K562 (cell line): ENCODE measurements around the gene ERN1. TPM values are rescaled to one million over a fixed set of nuclear protein-coding genes. Genes with fewer than 3 reads are reported as not detected.

ENCODE experiments used
- ATF2 ChIP-seq: sonication (generic); formaldehyde crosslinking; IDR thresholded peaks from 2 replicates; pipeline ENCODE4 v1.8.1; 2022; ENCODE audit warnings: missing genetic modification reagents
- CEBPG ChIP-seq, 3 experiments: fragments of 200-800 bp in 1 of 3; sonication (Bioruptor generic) in 1 of 3; sonication (generic) in 1 of 3; formaldehyde crosslinking in 1 of 3; IDR thresholded peaks in 2 of 3; conservative IDR thresholded peaks in 1 of 3; 2 replicates each; pipeline versions ENCODE4 v1.6.1 to v1.8.0; 2016 to 2022; ENCODE audit warnings: missing compliant biosample characterization in 2 of 3, missing genetic modification characterization in 2 of 3, mild to moderate bottlenecking in 1 of 3, missing genetic modification reagents in 1 of 3
- E2F4 ChIP-seq: sonication (generic); formaldehyde crosslinking; IDR thresholded peaks from 2 replicates; pipeline ENCODE4 v1.8.0; 2022; ENCODE audit warnings: mild to moderate bottlenecking, low read depth, missing genetic modification reagents
- ETS1 ChIP-seq: conservative IDR thresholded peaks from 2 replicates; pipeline ENCODE4 v1.6.1; 2011; ENCODE audit warnings: low read depth, mild to moderate bottlenecking, low read length; ENCODE audit not compliant: control insufficient read depth
- GTF2A2 ChIP-seq: IDR thresholded peaks from 2 replicates; pipeline ENCODE4 v1.6.1; 2016; ENCODE audit warnings: mild to moderate bottlenecking, missing genetic modification characterization, missing compliant biosample characterization
- GTF2E2 ChIP-seq: fragments of 200-800 bp; sonication (Bioruptor generic); IDR thresholded peaks from 2 replicates; pipeline ENCODE4 v1.6.1; 2016; ENCODE audit warnings: missing genetic modification characterization, missing compliant biosample characterization
- JUN ChIP-seq, 2 experiments: sonication (generic) in 1 of 2; formaldehyde crosslinking in 1 of 2; IDR thresholded peaks; 2 replicates each; pipeline versions ENCODE4 v1.6.1 to v1.8.0; 2012 to 2022; ENCODE audit warnings: borderline replicate concordance in 2 of 2, mild to moderate bottlenecking in 2 of 2, improper control_type of control experiment in 1 of 2, low read depth in 1 of 2, low read length in 1 of 2, missing genetic modification reagents in 1 of 2
- KAT7 ChIP-seq: sonication (generic); formaldehyde crosslinking; IDR thresholded peaks from 2 replicates; pipeline ENCODE4 v1.8.0; 2022; ENCODE audit warnings: missing genetic modification reagents, mild to moderate bottlenecking, borderline replicate concordance
- KLF16 ChIP-seq: IDR thresholded peaks from 2 replicates; pipeline ENCODE4 v1.6.1; 2016; ENCODE audit warnings: antibody characterized with exemption
- NKRF ChIP-seq: fragments of 450-650 bp; IDR thresholded peaks from 2 replicates; pipeline ENCODE4 v1.6.1; 2016; ENCODE audit warnings: borderline replicate concordance
- NR4A1 ChIP-seq, 2 experiments: fragments of 250-450 bp in 1 of 2; fragments of 450-650 bp in 1 of 2; sonication (Bioruptor Pico) in 1 of 2; IDR thresholded peaks; 2 replicates each; pipeline versions ENCODE4 v1.4.0 to v1.6.1; 2016 to 2020; ENCODE audit warnings: mild to moderate bottlenecking in 2 of 2, missing compliant biosample characterization in 1 of 2, missing genetic modification characterization in 1 of 2, moderate library complexity in 1 of 2
- RHOXF2B ChIP-seq: fragments of 250-450 bp; sonication (Bioruptor Pico); conservative IDR thresholded peaks from 2 replicates; pipeline ENCODE4 v1.5.1; 2021
- SIN3A ChIP-seq, 2 experiments: fragments of 150-350 bp in 1 of 2; IDR thresholded peaks; 2 replicates each; pipeline ENCODE4 v1.6.1; 2011 to 2016; ENCODE audit warnings: borderline replicate concordance in 2 of 2, low read depth in 2 of 2, low read length in 2 of 2, mild to moderate bottlenecking in 2 of 2, moderate library complexity in 2 of 2; ENCODE audit not compliant: control insufficient read depth in 1 of 2
- THAP12 ChIP-seq: fragments of 250-450 bp; sonication (Bioruptor Pico); IDR thresholded peaks from 2 replicates; pipeline ENCODE4 v1.9.0; 2021; ENCODE audit warnings: mild to moderate bottlenecking, inconsistent platforms
- ZNF24 ChIP-seq: fragments of 450-650 bp; IDR thresholded peaks from 2 replicates; pipeline ENCODE4 v1.6.1; 2016
- ZNF707 ChIP-seq: fragments of 250-450 bp; sonication (Bioruptor Pico); conservative IDR thresholded peaks from 2 replicates; pipeline ENCODE4 v1.8.0; 2022; ENCODE audit warnings: inconsistent platforms, mild to moderate bottlenecking, moderate library complexity
- polyA plus RNA-seq, 8 experiments: library from polyadenylated mRNA; depleted of rRNA in 4 of 8; stranded (reverse) in 5 of 8; unstranded in 3 of 8; fragments of >200 nt; fragmentation: Nextera tagmentation in 2 of 8; fragmentation: Illumina TruSeq in 1 of 8; extraction: Ambion mirVana in 2 of 8; extraction: Trizol in 1 of 8; gene quantifications; 2 replicates each; pipeline versions ENCODE4 v1.2.1 to v1.2.3, GENCODE V29; 2011 to 2014; ENCODE audit warnings: inconsistent platforms in 1 of 8, missing spikeins in 1 of 8
- total RNA-seq, 7 experiments: library from RNA; depleted of rRNA in 6 of 7; stranded (reverse); fragments of >200 nt in 6 of 7; fragmentation: Illumina TruSeq in 2 of 7; extraction: Trizol in 2 of 7; gene quantifications; 2 replicates each; pipeline versions ENCODE4 v1.2.1 to v1.2.3, GENCODE V29; 2011 to 2021; ENCODE audit warnings: low replicate concordance in 1 of 7

The ERN1 gene
- total and polyA plus RNA-seq, 9 of the 15 experiments (the other 6 are each of a cell fraction or from before 2014, with no cell fraction given) = 2.1 to 22.5 (median 7.3) TPM

GRCh38 chr17:64006361-64007088 is 123.4 kb downstream of the ERN1 start (continued):
- TF ChIP-seq ATF2 (CRISPR knock-in tag) (no peak), KLF16 (peak; percentile 74), ZNF24 (no peak; the same call in 1 of the 2 replicates), THAP12 (CRISPR knock-in tag) (no peak), GTF2A2 (tag) (no peak), ZNF707 (no peak), JUN (IDR thresholded peaks at IDR 0.05; ENCODE audit: borderline replicate concordance, low read depth, low read length) (peak; percentile 82), JUN (CRISPR knock-in tag; IDR thresholded peaks at IDR 0.05; ENCODE audit: borderline replicate concordance) (no peak), SIN3A (IDR thresholded peaks at IDR 0.05; ENCODE audit: borderline replicate concordance in 2 of 2, control insufficient read depth in 1 of 2, low read depth in 2 of 2, low read length in 2 of 2) (no peak; a peak in 1 of 4 replicates), NKRF (no peak), KAT7 (CRISPR knock-in tag) (no peak), NR4A1 (CRISPR knock-in tag; IDR thresholded peaks at IDR 0.05) (no peak), NR4A1 (tag; IDR thresholded peaks at IDR 0.05) (0 out of 2 replicates have a peak, but pooled peaks have one; percentile 69), ETS1 (peak; percentile 68; the same call in 1 of the 2 replicates), RHOXF2B (no peak), CEBPG (CRISPR knock-in tag; IDR thresholded peaks at IDR 0.05) (no peak), CEBPG (tag; conservative IDR thresholded peaks at IDR 0.05 in 1 of 2, IDR thresholded peaks at IDR 0.05 in 1 of 2) (no peak), E2F4 (CRISPR knock-in tag) (no peak), GTF2E2 (tag) (no peak)
